GM18858 (cell line): ENCODE data around the gene PARP6.

Experiments used
- ATAC-seq: cut with Tn5 transposase; IDR thresholded peaks from one replicate; pipeline ENCODE4 v1.9.1; 2021; ENCODE audit not compliant: unreplicated experiment

PARP6 gene

GRCh38 chr15:72200395-72201237, 71.7 kb downstream of the PARP6 start:
- ATAC-seq = no peak

- no peak for ATAC-seq
Measured at GRCh38 chr15:72199721-72200212, 72.6 kb downstream of the PARP6 start.

DNA sequence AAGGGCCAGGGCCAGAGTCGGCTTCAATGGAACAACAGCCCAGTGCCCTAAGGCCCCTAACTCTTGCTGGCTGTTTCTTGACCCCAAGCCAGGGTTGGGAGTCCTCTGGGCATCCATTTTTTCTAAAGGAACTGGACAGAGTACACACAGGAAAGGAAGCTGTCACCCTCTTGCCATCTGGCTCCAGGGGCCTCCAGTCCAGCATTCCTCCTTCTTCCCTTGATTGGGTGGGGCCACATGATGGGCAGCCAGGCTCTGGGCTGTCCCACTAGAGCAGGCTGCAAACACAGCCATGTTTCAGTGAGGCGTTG, 73.2 kb downstream of the PARP6 start:
- no peak for ATAC-seq

GRCh38 chr15:72198356-72199204, 73.8 kb downstream of the PARP6 start:
- no peak for ATAC-seq

GRCh38 chr15:72197460-72198355, 74.6 kb downstream of the PARP6 start, which contains the start of gene GRAMD2A:
Gene GRAMD2A, minus strand, starts transcription at chr15:72197787.
- no peak for ATAC-seq

- no peak for ATAC-seq
Measured at GRCh38 chr15:72197041-72197459, 75.3 kb downstream of the PARP6 start.

DNA sequence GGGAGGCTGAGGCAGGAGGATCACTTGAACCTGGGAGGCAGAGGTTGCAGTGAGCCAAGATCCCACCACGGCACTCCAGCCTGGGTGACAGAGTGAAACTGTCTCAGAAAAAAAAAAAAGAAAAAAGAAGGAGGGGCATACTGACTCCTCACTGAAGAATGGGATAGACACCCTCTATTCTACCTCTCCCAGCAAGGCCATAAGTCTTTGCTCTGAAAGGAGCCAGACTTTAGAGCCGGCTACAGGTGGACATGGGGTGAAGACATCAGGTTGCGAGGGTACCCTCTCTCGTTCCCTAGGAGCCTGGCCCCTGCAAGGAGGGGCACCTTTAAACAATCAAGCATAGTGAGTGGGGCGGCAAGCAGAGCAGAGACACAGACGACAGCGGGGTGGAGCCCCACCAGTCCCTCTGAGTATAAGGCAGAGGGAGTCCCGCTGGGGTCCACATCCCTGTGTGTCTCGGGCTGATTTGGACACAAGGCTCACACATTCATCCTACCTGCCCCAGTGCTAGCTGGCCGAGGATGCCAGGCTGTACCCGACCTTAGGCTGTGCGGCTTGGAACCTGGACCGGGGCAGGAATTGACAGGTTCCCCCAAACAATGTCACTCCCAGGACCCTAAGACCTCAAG, 75.8 kb downstream of the PARP6 start:
- no peak for ATAC-seq

DNA sequence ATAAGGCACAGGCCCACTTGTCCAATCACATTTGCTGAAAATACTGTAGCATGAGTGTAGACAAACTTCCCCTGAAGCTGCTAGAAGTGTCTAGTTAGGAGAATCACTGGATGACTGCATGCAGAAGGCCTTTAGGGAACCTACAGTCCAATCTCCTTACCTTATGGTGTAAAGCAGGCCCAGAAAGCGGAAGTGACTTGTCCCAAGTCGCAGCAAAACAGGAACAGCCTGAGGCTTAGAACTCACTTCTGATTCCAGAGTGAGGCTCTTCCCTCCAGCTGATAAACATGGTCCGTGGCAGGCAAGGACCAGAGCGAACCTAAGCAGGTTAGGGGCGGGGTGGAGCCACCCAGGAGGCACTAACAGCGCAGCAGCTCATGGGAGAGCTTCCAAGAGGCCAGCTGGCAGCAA, 77.2 kb downstream of the PARP6 start:
- no peak for ATAC-seq

DNA sequence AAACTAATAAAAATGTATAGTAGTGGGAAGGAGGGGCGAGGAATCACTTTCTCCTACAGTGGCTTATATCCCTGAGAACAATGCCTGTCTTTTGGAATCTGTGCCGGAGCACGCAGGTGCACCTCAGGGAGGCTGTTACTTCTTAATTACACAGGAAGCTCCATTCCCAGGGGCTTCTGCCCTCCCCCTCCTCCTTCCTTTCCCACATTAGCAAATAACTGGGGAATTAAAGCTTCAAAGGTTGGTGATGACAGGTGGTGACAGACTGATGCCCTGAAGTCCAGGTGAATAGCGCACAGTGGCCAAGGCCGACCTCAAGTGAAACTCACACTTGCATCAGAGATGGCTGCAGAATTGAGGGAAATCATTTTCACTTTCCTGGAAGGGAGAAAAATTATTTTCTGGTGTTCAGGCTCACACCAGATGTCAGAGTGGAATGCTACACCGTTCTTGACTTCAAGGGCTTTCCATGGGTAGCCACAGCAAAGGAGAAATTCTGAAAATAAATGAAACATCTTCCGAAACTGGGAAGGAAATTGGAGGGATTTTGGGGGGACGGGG, 78.4 kb downstream of the PARP6 start:
- no peak for ATAC-seq

- no peak for ATAC-seq
Measured at GRCh38 chr15:72192416-72192815, 79.9 kb downstream of the PARP6 start.
